ENCODE results near the gene ARRDC2.
"Not testable (repeated sequence)": the region's sequence is repeated elsewhere in the genome, so short reads cannot be mapped to it uniquely, and the experiment has no call there.

ARRDC2 gene

DNA sequence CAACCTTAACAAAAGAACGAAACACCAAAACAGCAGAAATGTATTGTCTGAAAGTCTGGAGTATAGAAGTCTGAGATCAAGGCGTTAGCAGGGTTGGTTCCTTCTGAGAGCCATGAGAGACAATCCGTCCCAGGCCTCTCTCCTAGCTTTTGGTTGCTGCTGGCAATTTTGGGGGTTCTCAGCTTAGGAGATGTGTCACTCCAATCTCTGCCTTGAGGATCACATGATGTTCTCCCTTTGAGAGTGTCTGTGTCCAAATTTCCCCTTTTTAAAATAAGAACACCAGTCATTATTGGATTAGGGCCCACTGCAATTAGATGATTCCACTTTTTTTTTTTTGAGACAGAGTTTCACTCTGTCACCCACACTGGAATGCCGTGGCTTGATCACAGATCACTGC, 30.9 kb upstream of the ARRDC2 start:
- H3K4me3 Mint-ChIP-seq, result no peak overlapping the region
- DNase-seq (ENCODE audit: low spot score), result no peak
- H3K27ac Mint-ChIP-seq, result no peak overlapping the region
- no peaks in the 10 kb centered on the region for H3K36me3 Mint-ChIP-seq (ENCODE audit: low read depth)
- H3K27me3 Mint-ChIP-seq (ENCODE audit: low read depth), result peaks cover 14% of the 10 kb centered on the region
- no peaks in the 10 kb centered on the region for H3K9me3 Mint-ChIP-seq
- H3K4me1 Mint-ChIP-seq (ENCODE audit: low read depth), result peaks cover 3% of the 10 kb centered on the region

DNA sequence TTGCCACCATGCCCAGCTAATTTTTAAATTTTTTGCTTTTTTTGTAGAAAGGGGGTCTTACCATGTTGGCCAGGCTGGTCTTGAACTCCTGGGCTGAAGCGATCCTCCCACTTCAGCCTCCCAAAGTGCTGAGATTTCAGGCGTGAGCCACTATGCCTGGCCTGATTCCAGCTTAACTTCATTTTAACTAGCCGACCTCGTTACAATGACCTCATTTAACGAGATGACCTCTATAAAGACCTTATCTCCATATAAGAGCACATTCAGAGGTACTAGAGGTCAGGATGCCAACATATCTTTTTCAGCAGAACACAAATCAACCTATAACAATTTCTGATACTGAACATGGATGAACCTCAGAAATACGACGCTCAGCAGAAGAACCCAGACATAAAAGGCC, 30.5 kb upstream of the ARRDC2 start:
- DNase-seq (ENCODE audit: low spot score), result no peak
- Mint-ChIP-seq H3K4me1 (ENCODE audit: low read depth) (peaks cover 3% of the 10 kb centered on the region), H3K27me3 (ENCODE audit: low read depth) (peaks cover 14% of the 10 kb centered on the region), H3K36me3 (ENCODE audit: low read depth) (no peaks in the 10 kb centered on the region), H3K27ac (no peak overlapping the region), H3K4me3 (no peak overlapping the region), H3K9me3 (no peaks in the 10 kb centered on the region)

DNA sequence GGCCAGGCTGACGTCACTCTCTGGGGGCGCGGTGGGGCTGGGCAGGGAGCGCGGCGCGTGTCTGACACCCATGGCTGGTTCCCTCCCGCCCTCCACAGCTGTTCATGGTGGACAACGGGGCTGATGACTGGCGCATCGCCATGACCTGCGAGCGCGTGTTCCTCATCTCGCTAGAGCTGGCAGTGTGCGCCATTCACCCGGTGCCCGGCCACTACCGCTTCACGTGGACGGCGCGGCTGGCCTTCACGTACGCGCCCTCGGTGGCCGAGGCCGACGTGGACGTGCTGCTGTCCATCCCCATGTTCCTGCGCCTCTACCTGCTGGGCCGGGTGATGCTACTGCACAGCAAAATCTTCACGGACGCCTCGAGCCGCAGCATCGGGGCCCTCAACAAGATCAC, 26.4 kb upstream of the ARRDC2 start:
- no peaks in the 10 kb centered on the region for H3K36me3 Mint-ChIP-seq (ENCODE audit: low read depth)
- peaks cover 12% of the 10 kb centered on the region for H3K27me3 Mint-ChIP-seq (ENCODE audit: low read depth)
- no peak for DNase-seq (ENCODE audit: low spot score)
- no peak overlapping the region for H3K27ac Mint-ChIP-seq
- peaks cover 3% of the 10 kb centered on the region for H3K4me1 Mint-ChIP-seq (ENCODE audit: low read depth)
- H3K9me3 Mint-ChIP-seq, result no peaks in the 10 kb centered on the region
- no peak overlapping the region for H3K4me3 Mint-ChIP-seq

DNA sequence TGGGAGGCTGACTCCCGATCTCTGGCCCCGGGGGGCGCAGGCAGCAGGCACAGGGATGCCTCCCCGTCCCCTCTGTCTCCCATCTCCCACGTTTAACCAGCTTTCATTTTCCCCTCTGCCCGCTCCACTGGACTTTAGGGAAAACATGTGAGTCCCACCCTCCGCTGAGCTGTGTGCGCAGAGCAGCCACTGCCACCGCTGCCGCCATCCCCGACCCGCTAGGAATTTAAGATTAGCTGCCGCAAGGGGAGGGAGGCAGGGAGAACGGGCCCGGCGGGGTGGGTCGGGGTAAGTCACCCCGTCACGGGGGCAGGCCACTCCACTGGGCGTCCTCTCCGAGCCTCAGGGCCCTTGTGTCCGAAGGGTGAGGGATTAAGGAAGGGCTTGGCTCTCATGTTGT, 25.5 kb upstream of the ARRDC2 start:
- H3K36me3 Mint-ChIP-seq (ENCODE audit: low read depth), result no peaks in the 10 kb centered on the region
- H3K9me3 Mint-ChIP-seq, result no peaks in the 10 kb centered on the region
- peaks cover 12% of the 10 kb centered on the region for H3K27me3 Mint-ChIP-seq (ENCODE audit: low read depth)
- no peak overlapping the region for H3K4me3 Mint-ChIP-seq
- DNase-seq (ENCODE audit: low spot score), result no peak
- H3K4me1 Mint-ChIP-seq (ENCODE audit: low read depth), result peaks cover 3% of the 10 kb centered on the region
- H3K27ac Mint-ChIP-seq, result no peak overlapping the region

DNA sequence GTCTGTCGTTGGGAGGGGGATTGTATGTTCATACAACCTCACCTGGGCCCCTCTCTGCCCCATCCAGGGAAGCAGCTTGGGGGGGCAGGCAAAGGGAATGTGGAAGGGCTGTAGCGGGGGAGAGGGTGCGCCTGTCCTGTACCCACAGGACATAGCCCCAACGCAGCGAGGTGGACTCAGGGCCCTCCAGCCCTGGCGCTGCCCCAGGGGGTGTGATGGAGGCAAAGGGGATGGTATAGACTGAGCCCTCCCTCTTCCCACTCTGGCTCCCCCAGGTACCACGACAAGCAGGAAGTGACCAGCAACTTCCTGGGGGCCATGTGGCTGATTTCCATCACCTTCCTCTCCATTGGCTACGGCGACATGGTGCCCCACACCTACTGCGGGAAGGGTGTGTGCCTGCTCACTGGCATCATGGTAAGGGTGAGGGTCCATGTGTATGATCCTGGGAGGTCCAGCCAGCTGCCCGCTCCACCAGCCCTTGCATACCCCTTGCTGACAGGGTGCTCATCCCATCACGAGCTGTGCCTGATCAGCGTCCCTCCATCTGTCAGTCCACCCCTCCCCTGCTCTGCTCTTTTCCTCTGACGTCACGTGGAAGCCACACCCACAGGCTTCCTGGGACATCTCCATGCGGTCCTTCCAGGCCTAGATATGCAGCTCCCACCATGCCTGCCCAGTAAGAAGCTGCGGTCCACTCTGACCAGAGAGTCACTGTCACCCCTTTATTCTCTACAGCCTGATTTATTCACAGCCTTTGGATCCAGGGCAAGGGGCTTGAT, 22.7 kb upstream of the ARRDC2 start:
- no peaks in the 10 kb centered on the region for H3K36me3 Mint-ChIP-seq (ENCODE audit: low read depth)
- DNase-seq (ENCODE audit: low spot score), result no peak
- H3K27me3 Mint-ChIP-seq (ENCODE audit: low read depth), result peaks cover 2% of the 10 kb centered on the region
- no peaks in the 10 kb centered on the region for H3K4me1 Mint-ChIP-seq (ENCODE audit: low read depth)
- no peak overlapping the region for H3K4me3 Mint-ChIP-seq
- H3K27ac Mint-ChIP-seq, result no peak overlapping the region
- no peaks in the 10 kb centered on the region for H3K9me3 Mint-ChIP-seq

DNA sequence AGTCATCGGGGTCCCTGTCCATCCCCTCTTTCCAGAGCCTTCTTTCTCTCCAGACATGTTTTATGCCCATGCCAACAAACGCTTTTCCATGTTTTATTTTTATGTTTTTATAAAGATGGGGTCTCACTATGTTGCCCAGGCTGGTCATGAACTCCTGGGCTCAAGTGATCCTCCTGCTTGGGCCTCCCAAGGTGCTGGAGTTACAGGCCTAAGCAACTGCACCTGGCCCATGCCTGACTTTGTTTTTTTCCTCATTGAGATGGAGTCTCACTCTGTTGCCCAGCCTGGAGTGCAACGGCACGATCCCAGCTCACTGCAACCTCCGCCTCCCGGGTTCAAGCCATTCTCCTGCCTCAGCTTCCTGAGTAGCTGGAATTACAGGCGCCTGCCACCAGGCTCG, 21.4 kb upstream of the ARRDC2 start:
- H3K4me1 Mint-ChIP-seq (ENCODE audit: low read depth); H3K36me3 Mint-ChIP-seq (ENCODE audit: low read depth); H3K27ac Mint-ChIP-seq; H3K27me3 Mint-ChIP-seq (ENCODE audit: low read depth); H3K9me3 Mint-ChIP-seq; DNase-seq (ENCODE audit: low spot score); H3K4me3 Mint-ChIP-seq: not testable (repeated sequence)

DNA sequence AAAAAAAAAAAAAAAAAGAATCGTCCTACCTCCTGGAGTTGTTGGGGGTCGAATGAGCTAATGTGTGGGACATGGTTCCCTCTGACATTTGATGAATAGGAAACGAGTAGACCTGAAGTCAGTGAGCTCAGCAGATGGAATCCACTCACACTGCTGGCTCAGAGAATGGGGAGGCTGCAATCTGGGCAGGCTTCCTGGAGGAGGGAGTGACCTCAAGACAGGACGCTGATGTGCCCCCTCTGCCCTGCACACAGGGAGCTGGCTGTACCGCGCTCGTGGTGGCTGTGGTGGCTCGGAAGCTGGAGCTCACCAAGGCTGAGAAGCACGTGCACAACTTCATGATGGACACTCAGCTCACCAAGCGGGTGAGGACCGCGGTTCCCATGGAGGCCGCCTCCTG, 19.8 kb upstream of the ARRDC2 start:
- Mint-ChIP-seq H3K27ac (no peak overlapping the region), H3K4me1 (ENCODE audit: low read depth) (no peaks in the 10 kb centered on the region), H3K27me3 (ENCODE audit: low read depth) (no peaks in the 10 kb centered on the region), H3K4me3 (no peak overlapping the region), H3K9me3 (no peaks in the 10 kb centered on the region), H3K36me3 (ENCODE audit: low read depth) (no peaks in the 10 kb centered on the region)
- no peak for DNase-seq (ENCODE audit: low spot score)

DNA sequence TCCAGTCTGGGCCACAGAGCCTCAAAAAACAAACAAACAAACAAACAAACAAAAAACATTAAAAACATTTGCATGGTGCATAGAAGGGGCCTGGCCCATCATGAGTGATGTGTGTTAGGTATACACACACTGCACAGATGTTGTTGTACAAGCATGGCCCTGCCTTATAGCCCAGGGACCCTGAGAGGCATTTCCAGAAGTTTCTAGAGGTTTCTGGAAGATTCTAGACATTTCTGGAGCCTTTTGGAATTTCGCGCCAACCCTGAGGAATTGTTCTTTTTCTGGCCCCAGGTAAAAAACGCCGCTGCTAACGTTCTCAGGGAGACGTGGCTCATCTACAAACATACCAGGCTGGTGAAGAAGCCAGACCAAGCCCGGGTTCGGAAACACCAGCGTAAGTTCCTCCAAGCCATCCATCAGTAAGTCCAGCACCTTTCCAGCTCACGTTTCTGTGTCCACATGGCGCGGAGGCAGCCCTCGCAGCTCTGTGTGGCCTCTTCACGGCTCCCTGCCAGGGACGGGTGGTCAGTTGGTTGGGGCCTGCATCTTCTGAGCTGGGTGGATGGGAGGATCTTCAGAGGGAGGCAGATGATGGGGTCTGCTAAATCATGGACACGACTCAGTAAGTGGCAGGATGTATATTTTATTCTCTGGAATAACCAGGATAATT, 18.4 kb upstream of the ARRDC2 start:
- Mint-ChIP-seq H3K4me3 (no peak overlapping the region), H3K4me1 (ENCODE audit: low read depth) (no peaks in the 10 kb centered on the region), H3K36me3 (ENCODE audit: low read depth) (no peaks in the 10 kb centered on the region), H3K27ac (no peak overlapping the region), H3K9me3 (no peaks in the 10 kb centered on the region), H3K27me3 (ENCODE audit: low read depth) (no peaks in the 10 kb centered on the region)
- no peak for DNase-seq (ENCODE audit: low spot score)

DNA sequence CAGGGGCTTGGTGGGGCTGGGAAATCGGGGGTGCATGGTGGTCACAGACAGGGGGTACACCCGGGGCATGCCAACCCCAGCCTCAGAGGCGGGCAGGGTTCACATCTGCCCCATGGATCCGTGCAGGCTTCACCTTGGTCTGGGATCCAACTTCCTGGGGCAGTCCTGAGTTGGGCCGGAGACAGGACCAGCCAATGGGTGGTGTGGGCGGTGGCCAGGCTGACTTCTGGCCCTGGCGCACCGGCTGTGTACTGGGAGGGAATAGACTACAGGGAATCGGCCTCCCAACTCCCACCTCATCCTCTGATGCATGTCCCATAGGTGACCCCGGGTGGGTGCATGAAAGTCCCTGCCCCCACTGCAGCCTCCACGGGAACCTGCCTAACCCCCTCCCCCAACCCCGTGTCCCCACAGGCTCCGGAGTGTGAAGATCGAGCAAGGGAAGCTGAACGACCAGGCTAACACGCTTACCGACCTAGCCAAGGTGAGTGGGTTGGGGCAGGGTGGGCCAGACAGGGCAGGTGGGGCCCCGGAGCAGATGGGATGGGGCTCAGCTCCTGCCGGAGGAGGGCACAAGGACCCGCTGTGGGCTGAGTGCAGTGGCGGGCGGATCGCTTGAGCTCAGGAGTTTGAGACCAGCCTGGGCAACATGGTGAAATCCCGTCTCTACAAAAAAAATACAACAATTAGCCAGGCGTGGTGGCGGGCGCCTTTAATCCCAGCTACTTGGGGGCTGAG, 14.7 kb upstream of the ARRDC2 start:
- H3K9me3 Mint-ChIP-seq, result no peaks in the 10 kb centered on the region
- peaks cover 2% of the 10 kb centered on the region for H3K4me1 Mint-ChIP-seq (ENCODE audit: low read depth)
- no peak overlapping the region for H3K27ac Mint-ChIP-seq
- H3K36me3 Mint-ChIP-seq (ENCODE audit: low read depth), result no peaks in the 10 kb centered on the region
- H3K27me3 Mint-ChIP-seq (ENCODE audit: low read depth), result peaks cover 5% of the 10 kb centered on the region
- no peak for DNase-seq (ENCODE audit: low spot score)
- H3K4me3 Mint-ChIP-seq, result no peak overlapping the region

DNA sequence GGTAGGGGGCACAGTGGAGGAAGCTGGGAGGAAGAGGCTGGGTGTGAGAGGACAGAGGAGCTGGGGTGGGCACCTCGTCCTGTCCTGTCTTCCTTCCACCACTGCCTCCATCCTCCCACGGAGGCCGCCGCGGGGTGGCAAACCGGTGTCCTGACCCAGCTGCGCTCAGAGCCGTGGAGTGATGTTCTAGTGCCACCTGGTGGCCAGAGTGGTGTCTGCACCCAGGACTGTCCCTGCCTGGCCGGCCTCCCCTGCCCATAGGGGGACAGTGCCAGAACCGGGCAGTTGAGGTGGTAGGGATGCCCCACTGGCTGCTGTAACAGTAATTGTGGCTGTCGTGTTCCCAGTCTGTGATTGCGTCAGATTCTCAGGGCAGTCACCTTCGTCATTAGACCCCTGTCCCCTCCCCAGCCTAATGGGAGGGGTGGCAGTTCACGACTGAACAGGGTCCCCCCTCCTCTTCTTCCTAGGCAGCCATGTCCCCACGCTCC, 11.1 kb upstream of the ARRDC2 start:
- H3K9me3 Mint-ChIP-seq, result no peaks in the 10 kb centered on the region
- peaks cover 2% of the 10 kb centered on the region for H3K36me3 Mint-ChIP-seq (ENCODE audit: low read depth)
- H3K27me3 Mint-ChIP-seq (ENCODE audit: low read depth), result peaks cover 5% of the 10 kb centered on the region
- no peak overlapping the region for H3K4me3 Mint-ChIP-seq
- H3K4me1 Mint-ChIP-seq (ENCODE audit: low read depth), result peaks cover 9% of the 10 kb centered on the region
- peak; percentile 81 for DNase-seq (ENCODE audit: low spot score)
- peak overlapping the region; percentile 15 for H3K27ac Mint-ChIP-seq

DNA sequence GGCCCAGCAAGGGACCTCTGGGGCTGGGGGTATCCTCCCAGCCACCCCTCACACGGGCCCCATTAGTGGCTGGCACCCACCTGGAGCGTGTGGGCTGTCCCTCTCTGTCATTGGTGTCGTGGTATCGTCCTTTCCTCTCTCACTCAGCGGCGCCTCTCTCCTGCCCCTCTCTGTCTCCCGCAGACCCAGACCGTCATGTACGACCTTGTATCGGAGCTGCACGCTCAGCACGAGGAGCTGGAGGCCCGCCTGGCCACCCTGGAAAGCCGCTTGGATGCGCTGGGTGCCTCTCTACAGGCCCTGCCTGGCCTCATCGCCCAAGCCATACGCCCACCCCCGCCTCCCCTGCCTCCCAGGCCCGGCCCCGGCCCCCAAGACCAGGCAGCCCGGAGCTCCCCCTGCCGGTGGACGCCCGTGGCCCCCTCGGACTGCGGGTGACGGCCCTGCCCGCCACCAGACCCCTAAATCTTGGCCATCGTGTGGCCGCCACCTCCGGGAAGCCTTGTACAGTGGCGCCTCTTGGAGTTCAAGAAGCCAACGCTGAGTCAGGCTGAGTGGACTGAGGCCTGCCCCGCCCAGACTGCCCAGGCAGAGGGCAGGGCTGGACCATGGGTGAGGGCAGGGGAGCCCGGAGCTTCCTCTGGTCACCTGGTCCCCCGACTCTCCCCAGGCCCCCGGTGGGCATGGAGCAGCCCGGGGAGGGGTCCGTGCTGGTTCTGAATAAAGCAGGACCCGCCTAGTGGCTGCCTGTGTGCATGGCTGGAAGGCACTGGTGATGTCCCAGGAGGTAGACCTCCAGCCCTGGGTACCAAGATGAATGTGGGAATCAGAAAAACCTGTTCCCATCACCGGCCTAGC, 9.8 kb upstream of the ARRDC2 start:
- peaks cover 5% of the 10 kb centered on the region for H3K36me3 Mint-ChIP-seq (ENCODE audit: low read depth)
- H3K27me3 Mint-ChIP-seq (ENCODE audit: low read depth), result peaks cover 5% of the 10 kb centered on the region
- DNase-seq (ENCODE audit: low spot score), result no peak
- peak overlapping the region; percentile 74 for H3K27ac Mint-ChIP-seq
- no peak overlapping the region for H3K4me3 Mint-ChIP-seq
- peaks cover 12% of the 10 kb centered on the region for H3K4me1 Mint-ChIP-seq (ENCODE audit: low read depth)
- H3K9me3 Mint-ChIP-seq, result no peaks in the 10 kb centered on the region

DNA sequence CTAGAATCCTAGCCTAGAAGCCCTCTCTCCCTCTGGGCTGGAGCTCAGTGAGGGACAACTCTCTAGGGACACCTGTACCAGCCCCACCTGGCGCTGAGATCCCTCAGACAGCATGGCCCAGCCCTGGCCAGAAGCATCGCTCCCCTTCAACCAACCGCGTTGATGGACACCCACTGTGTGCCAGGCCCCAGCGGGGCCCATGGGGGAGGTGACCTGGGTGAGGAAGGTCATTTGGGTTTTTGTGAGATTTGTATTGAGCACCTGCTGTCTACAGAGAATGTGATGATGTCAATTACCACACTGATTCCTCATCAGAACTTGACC, 9.2 kb upstream of the ARRDC2 start:
- Mint-ChIP-seq H3K9me3 (no peaks in the 10 kb centered on the region), H3K27me3 (ENCODE audit: low read depth) (peaks cover 5% of the 10 kb centered on the region), H3K4me1 (ENCODE audit: low read depth) (peaks cover 12% of the 10 kb centered on the region), H3K27ac (peak overlapping the region; percentile 74), H3K4me3 (peak overlapping the region; percentile 29), H3K36me3 (ENCODE audit: low read depth) (peaks cover 5% of the 10 kb centered on the region)
- no peak for DNase-seq (ENCODE audit: low spot score)

DNA sequence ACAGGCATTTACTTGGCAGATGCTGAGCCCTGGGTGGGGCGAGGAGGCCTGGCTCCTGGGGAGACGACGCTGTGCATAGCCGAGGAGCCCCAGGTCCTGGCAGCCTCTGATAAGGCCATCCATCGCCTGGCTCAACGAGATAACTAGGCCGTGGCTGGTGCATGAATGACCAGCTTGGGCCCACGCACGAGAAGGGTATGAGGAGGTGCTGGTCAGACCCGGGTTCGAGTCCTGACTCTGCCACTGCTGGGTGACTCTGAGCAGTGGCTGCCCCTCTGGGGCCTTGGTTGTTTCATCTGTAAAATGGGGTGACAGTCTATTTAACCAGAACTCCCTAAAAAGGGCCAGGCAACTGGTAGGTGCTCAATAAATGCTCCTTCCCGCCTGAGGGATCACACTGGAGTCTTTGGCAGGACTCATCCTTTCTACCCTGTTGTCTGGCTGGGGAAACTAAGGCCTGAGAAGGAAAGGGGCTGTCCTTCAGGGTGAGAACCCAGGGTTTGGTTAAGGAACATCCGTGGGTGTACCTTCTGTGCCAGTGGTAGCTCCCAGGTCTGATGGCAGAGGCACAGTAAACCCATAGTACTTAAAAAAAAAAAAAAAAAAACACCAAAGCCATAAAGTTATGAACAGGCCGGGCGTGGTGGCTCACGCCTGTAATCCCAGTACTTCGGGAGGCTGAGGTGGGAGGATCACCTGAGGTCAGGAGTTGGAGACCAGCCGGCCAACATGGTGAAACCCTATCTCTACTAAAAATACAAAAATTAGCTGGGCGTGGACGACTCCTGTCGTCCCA, 8.1 kb upstream of the ARRDC2 start:
- peak overlapping the region; percentile 100 for H3K27ac Mint-ChIP-seq
- H3K9me3 Mint-ChIP-seq, result no peaks in the 10 kb centered on the region
- DNase-seq (ENCODE audit: low spot score), result no peak
- peak overlapping the region; percentile 89 for H3K4me3 Mint-ChIP-seq
- peaks cover 5% of the 10 kb centered on the region for H3K27me3 Mint-ChIP-seq (ENCODE audit: low read depth)
- peaks cover 6% of the 10 kb centered on the region for H3K36me3 Mint-ChIP-seq (ENCODE audit: low read depth)
- H3K4me1 Mint-ChIP-seq (ENCODE audit: low read depth), result peaks cover 12% of the 10 kb centered on the region
